Measurements from ENCODE around the gene MOCS1. TPM values are rescaled to one million over a fixed set of nuclear protein-coding genes. Genes with fewer than 3 reads are reported as not detected.

The MOCS1 gene
- total RNA-seq, 5 donors from 2014 or later (not counting 1 experiment from before 2014, with no cell fraction given): 1.1 to 2.1 (median 1.2) TPM

DNA sequence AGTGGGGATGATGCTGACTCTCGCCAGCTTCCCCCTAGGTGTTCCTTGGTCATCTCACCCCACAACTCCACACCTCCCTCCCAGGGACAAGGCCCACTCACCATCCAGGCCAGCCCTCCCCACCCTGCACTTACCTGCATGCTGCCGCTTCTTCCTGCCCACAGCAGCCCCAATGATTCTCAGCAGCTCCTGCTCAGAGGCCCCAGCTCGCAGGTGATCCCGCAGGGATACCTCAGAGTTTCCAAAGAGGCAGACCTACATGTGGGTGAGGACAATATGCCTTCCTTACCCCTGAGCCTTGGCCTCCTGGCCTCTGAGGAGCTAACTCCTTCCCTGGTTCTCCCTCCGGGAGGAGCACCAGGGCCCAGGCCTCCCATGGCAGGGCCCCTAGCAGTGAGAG lies 24.6 kb downstream of the MOCS1 start:
- POLR2A ChIA-PET: no interaction called here
- ATAC-seq (replicated peaks in 1 of 4): no peak

GRCh38 chr6:39908838-39909583 lies 25.3 kb downstream of the MOCS1 start:
- H3K27me3 Mint-ChIP-seq: no peaks in the 10 kb centered on the region
- Histone ChIP-seq H3K27ac (ENCODE audit: low read length) (no peak overlapping the region), H3K9me3 (no peaks in the 10 kb centered on the region), H3K27me3 (replicated peaks in 1 of 2; ENCODE audit: control insufficient read depth in 2 of 2, extremely low read depth in 1 of 2, insufficient read depth in 2 of 2, low read length in 1 of 2) (peaks cover 0 to 10% of the 10 kb centered on the region in 2 experiments), H3K4me1 (ENCODE audit: control insufficient read depth in 1 of 2, extremely low read depth in 1 of 2, insufficient read depth in 2 of 2, low read length in 2 of 2) (no peaks in the 10 kb centered on the region), H3K36me3 (ENCODE audit: control insufficient read depth in 2 of 2, extremely low read depth in 1 of 2, insufficient read depth in 1 of 2, low read length in 1 of 2) (no peaks in the 10 kb centered on the region), H3K4me3 (ENCODE audit: control insufficient read depth in 1 of 2, extremely low read depth in 1 of 2, low read length in 1 of 2) (no peak overlapping the region)
- no peaks in the 10 kb centered on the region for H3K9me3 Mint-ChIP-seq
- no peak overlapping the region for H3K4me3 Mint-ChIP-seq
- ATAC-seq (replicated peaks in 1 of 4) (no peak), DNase-seq (no peak)
- 94% methylated on average over 12 of the region's 13 CpGs for WGBS (ENCODE audit: insufficient coverage)
- H3K36me3 Mint-ChIP-seq: no peaks in the 10 kb centered on the region
- H3K4me1 Mint-ChIP-seq: peaks cover 0 to 9% (median 0%) of the 10 kb centered on the region in 3 donors
- no peak overlapping the region for H3K27ac Mint-ChIP-seq
- ChIA-PET CTCF (no interaction called here), POLR2A (no interaction called here)

More for the DNA sequence above, 24.6 kb downstream of the MOCS1 start:
- no peak overlapping the region for H3K4me3 Mint-ChIP-seq
- no peaks in the 10 kb centered on the region for H3K9me3 Mint-ChIP-seq
- Histone ChIP-seq H3K4me3 (ENCODE audit: control insufficient read depth in 1 of 2, extremely low read depth in 1 of 2, low read length in 1 of 2) (no peak overlapping the region), H3K27ac (ENCODE audit: low read length) (no peak overlapping the region), H3K27me3 (replicated peaks in 1 of 2; ENCODE audit: control insufficient read depth in 2 of 2, extremely low read depth in 1 of 2, insufficient read depth in 2 of 2, low read length in 1 of 2) (peaks cover 0 to 10% of the 10 kb centered on the region in 2 experiments), H3K9me3 (no peaks in the 10 kb centered on the region), H3K36me3 (ENCODE audit: control insufficient read depth in 2 of 2, extremely low read depth in 1 of 2, insufficient read depth in 1 of 2, low read length in 1 of 2) (no peaks in the 10 kb centered on the region), H3K4me1 (ENCODE audit: control insufficient read depth in 1 of 2, extremely low read depth in 1 of 2, insufficient read depth in 2 of 2, low read length in 2 of 2) (no peaks in the 10 kb centered on the region)
- peaks cover 0 to 9% (median 0%) of the 10 kb centered on the region in 3 donors for H3K4me1 Mint-ChIP-seq
- no CpG with 5 or more reads among the region's 5 CpGs for WGBS (ENCODE audit: insufficient coverage)
- no peaks in the 10 kb centered on the region for H3K27me3 Mint-ChIP-seq
- H3K36me3 Mint-ChIP-seq: peaks cover 3% of the 10 kb centered on the region
- H3K27ac Mint-ChIP-seq: no peak overlapping the region
- CTCF ChIA-PET: no interaction called here
- no peak for DNase-seq

- no peak overlapping the region for H3K27ac ChIP-seq (ENCODE audit: low read length)
- ChIA-PET CTCF (no interaction called here), POLR2A (no interaction called here)
- no peaks in the 10 kb centered on the region for H3K27me3 Mint-ChIP-seq
- 90% methylated on average over 2 of the region's 5 CpGs for WGBS (ENCODE audit: insufficient coverage)
- H3K27ac Mint-ChIP-seq: no peak overlapping the region
- H3K4me3 ChIP-seq (ENCODE audit: control insufficient read depth in 1 of 2, extremely low read depth in 1 of 2, low read length in 1 of 2): no peak overlapping the region
- H3K4me3 Mint-ChIP-seq: no peak overlapping the region
- ATAC-seq (replicated peaks in 1 of 4): no peak
- no peaks in the 10 kb centered on the region for H3K9me3 Mint-ChIP-seq
- no peaks in the 10 kb centered on the region for H3K36me3 ChIP-seq (ENCODE audit: control insufficient read depth in 2 of 2, extremely low read depth in 1 of 2, insufficient read depth in 1 of 2, low read length in 1 of 2)
- peaks cover 0 to 9% (median 0%) of the 10 kb centered on the region in 3 donors for H3K4me1 Mint-ChIP-seq
- no peaks in the 10 kb centered on the region for H3K9me3 ChIP-seq
- no peaks in the 10 kb centered on the region for H3K4me1 ChIP-seq (ENCODE audit: control insufficient read depth in 1 of 2, extremely low read depth in 1 of 2, insufficient read depth in 2 of 2, low read length in 2 of 2)
- DNase-seq: no peak
- H3K27me3 ChIP-seq (replicated peaks in 1 of 2; ENCODE audit: control insufficient read depth in 2 of 2, extremely low read depth in 1 of 2, insufficient read depth in 2 of 2, low read length in 1 of 2): peaks cover 0 to 5% of the 10 kb centered on the region in 2 experiments
- no peaks in the 10 kb centered on the region for H3K36me3 Mint-ChIP-seq
These were observed 26.2 kb downstream of the MOCS1 start for GRCh38 chr6:39907871-39908575.

GRCh38 chr6:39906318-39906761 lies 27.9 kb downstream of the MOCS1 start:
- ATAC-seq (replicated peaks in 1 of 4) (no peak), DNase-seq (no peak)
- Mint-ChIP-seq H3K27me3 (no peaks in the 10 kb centered on the region), H3K27ac (no peak overlapping the region), H3K36me3 (no peaks in the 10 kb centered on the region), H3K4me3 (no peak overlapping the region), H3K4me1 (peaks cover 0 to 7% (median 0%) of the 10 kb centered on the region in 3 donors), H3K9me3 (no peaks in the 10 kb centered on the region)
- no peak overlapping the region for H3K4me3 ChIP-seq (ENCODE audit: control insufficient read depth in 1 of 2, extremely low read depth in 1 of 2, low read length in 1 of 2)
- no peak overlapping the region for H3K27ac ChIP-seq (ENCODE audit: low read length)
- ChIA-PET POLR2A (no interaction called here), CTCF (interaction anchor here in 1 of 2 donors (0.6 kb wide), 1 partner anchor 24 kb away, joined by 5 read pairs; no protein-coding TSS in a partner anchor)
- peaks cover 0 to 5% of the 10 kb centered on the region in 2 experiments for H3K27me3 ChIP-seq (replicated peaks in 1 of 2; ENCODE audit: control insufficient read depth in 2 of 2, extremely low read depth in 1 of 2, insufficient read depth in 2 of 2, low read length in 1 of 2)
- H3K9me3 ChIP-seq: no peaks in the 10 kb centered on the region
- H3K4me1 ChIP-seq (ENCODE audit: control insufficient read depth in 1 of 2, extremely low read depth in 1 of 2, insufficient read depth in 2 of 2, low read length in 2 of 2): no peaks in the 10 kb centered on the region
- no peaks in the 10 kb centered on the region for H3K36me3 ChIP-seq (ENCODE audit: control insufficient read depth in 2 of 2, extremely low read depth in 1 of 2, insufficient read depth in 1 of 2, low read length in 1 of 2)
- WGBS (ENCODE audit: insufficient coverage): 87% methylated on average over 10 of the region's 13 CpGs

DNA sequence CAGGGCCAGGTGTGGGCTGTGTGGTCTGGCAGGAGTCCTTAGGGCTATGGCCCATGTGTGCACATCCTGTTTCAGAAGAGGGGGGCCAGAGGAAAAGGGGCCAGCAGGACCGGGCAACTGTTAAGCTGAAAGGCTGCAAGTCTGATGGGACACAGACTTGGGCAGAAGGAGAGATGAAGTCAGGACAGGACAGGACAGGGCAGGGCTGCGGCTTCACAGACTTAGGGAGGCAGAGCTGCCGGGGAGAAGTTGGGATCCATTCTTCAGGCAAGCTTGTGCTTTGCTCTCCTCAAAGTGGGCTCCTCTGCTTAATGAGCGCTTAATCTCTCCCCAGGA lies 28.7 kb downstream of the MOCS1 start:
- WGBS (ENCODE audit: insufficient coverage): 79% methylated on average over 4 of the region's 4 CpGs
- H3K27ac Mint-ChIP-seq: no peak overlapping the region

DNA sequence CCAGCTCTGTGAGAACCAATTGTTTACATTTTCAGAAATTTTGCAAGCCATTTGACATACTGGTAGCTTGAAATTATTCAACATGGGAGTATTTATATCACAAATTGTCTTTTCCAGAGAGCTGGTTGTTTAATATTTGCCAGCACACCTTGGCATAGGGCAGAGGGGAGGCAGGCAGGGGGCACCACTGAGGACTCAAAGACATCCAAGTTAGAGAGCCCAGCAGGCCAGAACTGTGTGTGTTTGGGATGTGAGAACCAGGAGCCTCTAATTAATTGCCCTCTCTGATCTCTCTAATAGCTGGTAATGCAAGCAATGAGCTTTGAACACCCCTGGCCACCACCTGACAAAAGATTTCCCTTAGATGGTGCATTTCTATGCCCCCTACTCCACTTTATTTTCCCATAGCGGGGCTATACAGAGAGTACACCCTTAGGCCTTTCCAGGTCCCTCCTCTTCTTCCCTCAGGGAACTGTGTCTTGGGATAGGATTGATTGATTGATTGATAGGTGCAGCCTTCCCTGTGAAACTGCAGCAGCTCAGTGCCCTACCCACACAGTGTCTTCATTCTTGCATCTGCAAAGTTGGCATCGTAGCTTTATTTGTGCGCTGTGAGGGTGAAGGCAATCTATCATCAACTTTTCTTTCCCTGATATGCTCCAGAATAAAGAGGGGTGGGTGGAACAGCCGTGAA lies 29.2 kb downstream of the MOCS1 start:
- H3K9me3 Mint-ChIP-seq: no peaks in the 10 kb centered on the region
- Histone ChIP-seq H3K27ac (ENCODE audit: low read length) (no peak overlapping the region), H3K36me3 (ENCODE audit: control insufficient read depth in 2 of 2, extremely low read depth in 1 of 2, insufficient read depth in 1 of 2, low read length in 1 of 2) (no peaks in the 10 kb centered on the region), H3K9me3 (no peaks in the 10 kb centered on the region), H3K27me3 (replicated peaks in 1 of 2; ENCODE audit: control insufficient read depth in 2 of 2, extremely low read depth in 1 of 2, insufficient read depth in 2 of 2, low read length in 1 of 2) (peaks cover 0 to 10% of the 10 kb centered on the region in 2 experiments), H3K4me3 (ENCODE audit: control insufficient read depth in 1 of 2, extremely low read depth in 1 of 2, low read length in 1 of 2) (no peak overlapping the region), H3K4me1 (ENCODE audit: control insufficient read depth in 1 of 2, extremely low read depth in 1 of 2, insufficient read depth in 2 of 2, low read length in 2 of 2) (no peaks in the 10 kb centered on the region)
- no peaks in the 10 kb centered on the region for H3K36me3 Mint-ChIP-seq
- no peaks in the 10 kb centered on the region for H3K4me1 Mint-ChIP-seq
- ATAC-seq (replicated peaks in 1 of 4): no peak
- ChIA-PET CTCF (no interaction called here), POLR2A (no interaction called here)
- no peak overlapping the region for H3K4me3 Mint-ChIP-seq
- H3K27ac Mint-ChIP-seq: no peak overlapping the region
- WGBS (ENCODE audit: insufficient coverage): 0% methylated on average over 1 of the region's 4 CpGs
- DNase-seq: no peak
- H3K27me3 Mint-ChIP-seq: no peaks in the 10 kb centered on the region

More for the DNA sequence above, 28.7 kb downstream of the MOCS1 start:
- H3K9me3 Mint-ChIP-seq: no peaks in the 10 kb centered on the region
- H3K4me1 ChIP-seq (ENCODE audit: control insufficient read depth in 1 of 2, extremely low read depth in 1 of 2, insufficient read depth in 2 of 2, low read length in 2 of 2): no peaks in the 10 kb centered on the region
- no peaks in the 10 kb centered on the region for H3K4me1 Mint-ChIP-seq
- ChIA-PET CTCF (no interaction called here), POLR2A (no interaction called here)
- no peaks in the 10 kb centered on the region for H3K36me3 ChIP-seq (ENCODE audit: control insufficient read depth in 2 of 2, extremely low read depth in 1 of 2, insufficient read depth in 1 of 2, low read length in 1 of 2)
- H3K27me3 Mint-ChIP-seq: no peaks in the 10 kb centered on the region
- H3K4me3 Mint-ChIP-seq: no peak overlapping the region
- no peaks in the 10 kb centered on the region for H3K9me3 ChIP-seq
- H3K27me3 ChIP-seq (replicated peaks in 1 of 2; ENCODE audit: control insufficient read depth in 2 of 2, extremely low read depth in 1 of 2, insufficient read depth in 2 of 2, low read length in 1 of 2): peaks cover 0 to 10% of the 10 kb centered on the region in 2 experiments
- DNase-seq (no peak), ATAC-seq (replicated peaks in 1 of 4) (no peak)
- no peak overlapping the region for H3K27ac ChIP-seq (ENCODE audit: low read length)
- H3K4me3 ChIP-seq (ENCODE audit: control insufficient read depth in 1 of 2, extremely low read depth in 1 of 2, low read length in 1 of 2): no peak overlapping the region
- no peaks in the 10 kb centered on the region for H3K36me3 Mint-ChIP-seq
